ENCODE measurements around the gene RIC3.

DNA sequence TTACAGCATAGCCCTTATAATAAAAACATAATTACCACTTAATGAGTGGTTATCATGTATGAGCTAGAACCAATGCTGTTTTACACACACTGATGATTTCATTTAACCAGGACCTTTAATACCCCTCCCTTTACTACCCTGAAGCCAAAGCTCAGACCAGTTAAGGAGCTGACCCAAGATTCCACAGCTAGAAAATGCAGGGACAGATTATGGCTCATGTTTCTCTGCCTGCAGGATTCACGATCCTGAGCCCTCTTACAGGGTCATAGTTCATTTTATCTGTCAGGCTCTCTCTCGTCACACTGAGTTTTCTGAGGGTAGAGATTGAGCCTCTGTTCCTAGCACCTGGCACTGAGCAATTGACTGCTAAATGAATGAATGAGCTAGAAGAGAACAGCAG lies 60.4 kb downstream of the RIC3 start:
- TF ChIP-seq POLR2AphosphoS5 (IDR thresholded peaks at IDR 0.05): no peak
- no peak for TF ChIP-seq POLR2A (IDR thresholded peaks at IDR 0.05)
